Gastrocnemius medialis (tissue), 4 donors: ENCODE data around the gene GJA5.

Source experiments
- POLR2A ChIP-seq, 2 donors: fragments of 450-650 bp; IDR thresholded peaks; one replicate each; pipeline ENCODE4 v1.6.1; 2017; ENCODE audit warnings: antibody characterized with exemption in 2 of 2, mild to moderate bottlenecking in 2 of 2, moderate library complexity in 2 of 2
- TF ChIP-seq, protein P1 (sequence below), 5 experiments: fragments of 450-650 bp in 3 of 5; fragments of 200-600 bp in 2 of 5; sonication (generic) in 2 of 5; IDR thresholded peaks in 4 of 5; conservative IDR thresholded peaks in 1 of 5; 1 replicate in 4 of 5; 2 replicates in 1 of 5; pipeline ENCODE4 v1.5.1; 2016 to 2019; ENCODE audit warnings: antibody characterized with exemption in 5 of 5, mild to moderate bottlenecking in 3 of 5, moderate library complexity in 3 of 5

DNA sequence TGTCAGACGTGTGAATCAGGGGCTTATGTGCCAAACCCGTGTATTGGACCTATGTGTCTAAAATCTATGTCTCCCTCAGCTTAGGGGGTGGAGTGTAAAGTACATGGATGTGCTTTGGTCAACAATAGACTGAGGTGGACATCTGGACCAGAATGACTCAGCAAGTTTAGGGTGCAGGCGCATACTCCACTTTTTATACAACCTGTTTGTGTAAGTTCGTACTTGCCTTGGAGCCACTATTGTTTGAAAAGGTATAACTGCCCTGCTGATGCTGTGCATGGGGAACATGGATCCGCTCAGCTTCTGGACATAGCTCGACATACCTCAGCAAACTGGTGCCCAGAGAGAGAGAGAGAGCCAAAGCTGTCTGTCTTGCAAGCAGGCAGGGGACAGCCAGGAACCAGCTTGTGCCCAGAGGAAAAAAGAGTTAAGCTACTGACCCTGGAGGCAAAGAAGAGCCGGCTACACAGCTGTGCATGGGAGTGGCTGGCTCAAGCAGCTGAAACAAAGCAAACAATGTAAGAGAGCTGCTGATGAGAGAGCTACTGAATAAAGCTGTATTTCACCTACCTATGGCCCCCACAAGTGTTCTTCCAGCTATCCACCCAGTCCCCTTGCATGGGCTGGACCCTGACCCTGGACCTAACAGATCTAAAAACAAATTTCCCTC is 41.2 kb downstream of the GJA5 start:
- TF ChIP-seq, protein P1, sequence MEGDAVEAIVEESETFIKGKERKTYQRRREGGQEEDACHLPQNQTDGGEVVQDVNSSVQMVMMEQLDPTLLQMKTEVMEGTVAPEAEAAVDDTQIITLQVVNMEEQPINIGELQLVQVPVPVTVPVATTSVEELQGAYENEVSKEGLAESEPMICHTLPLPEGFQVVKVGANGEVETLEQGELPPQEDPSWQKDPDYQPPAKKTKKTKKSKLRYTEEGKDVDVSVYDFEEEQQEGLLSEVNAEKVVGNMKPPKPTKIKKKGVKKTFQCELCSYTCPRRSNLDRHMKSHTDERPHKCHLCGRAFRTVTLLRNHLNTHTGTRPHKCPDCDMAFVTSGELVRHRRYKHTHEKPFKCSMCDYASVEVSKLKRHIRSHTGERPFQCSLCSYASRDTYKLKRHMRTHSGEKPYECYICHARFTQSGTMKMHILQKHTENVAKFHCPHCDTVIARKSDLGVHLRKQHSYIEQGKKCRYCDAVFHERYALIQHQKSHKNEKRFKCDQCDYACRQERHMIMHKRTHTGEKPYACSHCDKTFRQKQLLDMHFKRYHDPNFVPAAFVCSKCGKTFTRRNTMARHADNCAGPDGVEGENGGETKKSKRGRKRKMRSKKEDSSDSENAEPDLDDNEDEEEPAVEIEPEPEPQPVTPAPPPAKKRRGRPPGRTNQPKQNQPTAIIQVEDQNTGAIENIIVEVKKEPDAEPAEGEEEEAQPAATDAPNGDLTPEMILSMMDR (IDR thresholded peaks at IDR 0.05 in 4 of 5, conservative IDR thresholded peaks at IDR 0.05 in 1 of 5): no peak
- no peak for TF ChIP-seq POLR2A (IDR thresholded peaks at IDR 0.05)
